ENCODE measurements around the gene TOM1L2. TPM values are rescaled to one million over a fixed set of nuclear protein-coding genes. Genes with fewer than 3 reads are reported as not detected.
A peak's percentile ranks its signal among the peaks of the same experiment; 100 is the strongest.

TOM1L2 gene
- total RNA-seq, 3 donors from 2014 or later (not counting 1 experiment from before 2014, with no cell fraction given) = 35.7 to 43.2 (median 35.7) TPM

- Mint-ChIP-seq H3K9me3 (no peaks in the 10 kb centered on the region), H3K4me3 (peak overlapping the region; percentile 99), H3K36me3 (no peaks in the 10 kb centered on the region), H3K27ac (peak overlapping the region; percentile 95 to 96), H3K27me3 (ENCODE audit: low read depth in 2 of 2) (no peaks in the 10 kb centered on the region), H3K4me1 (peaks cover 25 to 27% of the 10 kb centered on the region in 2 donors)
- no peak for DNase-seq
- Histone ChIP-seq H3K4me1 (ENCODE audit: control insufficient read depth, insufficient read depth, low read length) (peaks cover 13% of the 10 kb centered on the region), H3K27me3 (ENCODE audit: control insufficient read depth, insufficient read depth, low read length) (no peaks in the 10 kb centered on the region), H3K4me3 (ENCODE audit: low read length) (peak overlapping the region; percentile 45), H3K9me3 (ENCODE audit: control insufficient read depth, insufficient read depth, low read length) (no peaks in the 10 kb centered on the region), H3K27ac (ENCODE audit: low read length) (peak overlapping the region; percentile 72), H3K36me3 (ENCODE audit: control insufficient read depth, insufficient read depth, low read length) (no peaks in the 10 kb centered on the region)
- intact Hi-C loops (cut with micrococcal nuclease) = loop anchor here (1.0 to 5.0 kb wide), 3 partner anchors 66 to 291 kb away; partner anchors contain the start of genes ATPAF2, GID4 and RAI1
- no peak for TF ChIP-seq CTCF (IDR thresholded peaks at IDR 0.05)
- WGBS (ENCODE audit: insufficient coverage) = 7% methylated on average over 13 of the region's 13 CpGs
- ATAC-seq = no peak
Measured at GRCh38 chr17:17972952-17973254, 703 bp upstream of the TOM1L2 start.

GRCh38 chr17:17971431-17972125, 622 bp downstream of the TOM1L2 start:
- Mint-ChIP-seq H3K4me3 (peak overlapping the region; percentile 99), H3K27ac (peak overlapping the region; percentile 95 to 96), H3K4me1 (peaks cover 33 to 40% of the 10 kb centered on the region in 2 donors), H3K27me3 (ENCODE audit: low read depth in 2 of 2) (no peaks in the 10 kb centered on the region), H3K9me3 (no peaks in the 10 kb centered on the region), H3K36me3 (no peaks in the 10 kb centered on the region)
- DNase-seq = no peak
- intact Hi-C loops (cut with micrococcal nuclease) = loop anchor here (1.0 to 5.0 kb wide), 3 partner anchors 68 to 289 kb away; partner anchors contain the start of genes ATPAF2, GID4 and RAI1
- no peaks in the 10 kb centered on the region for H3K36me3 ChIP-seq (ENCODE audit: control insufficient read depth, insufficient read depth, low read length)
- peak overlapping the region; percentile 72 for H3K4me3 ChIP-seq (ENCODE audit: low read length)
- WGBS (ENCODE audit: insufficient coverage) = 3% methylated on average over 33 of the region's 33 CpGs
- peaks cover 13% of the 10 kb centered on the region for H3K4me1 ChIP-seq (ENCODE audit: control insufficient read depth, insufficient read depth, low read length)
- no peak for ATAC-seq
- H3K27me3 ChIP-seq (ENCODE audit: control insufficient read depth, insufficient read depth, low read length) = no peaks in the 10 kb centered on the region
- no peak for TF ChIP-seq CTCF (IDR thresholded peaks at IDR 0.05)
- no peaks in the 10 kb centered on the region for H3K9me3 ChIP-seq (ENCODE audit: control insufficient read depth, insufficient read depth, low read length)
- peak overlapping the region; percentile 81 for H3K27ac ChIP-seq (ENCODE audit: low read length)

GRCh38 chr17:17970699-17971430, 1.3 kb downstream of the TOM1L2 start:
- WGBS (ENCODE audit: insufficient coverage) = 85% methylated on average over 1 of the region's 1 CpG
- Mint-ChIP-seq H3K27ac (peak overlapping the region; percentile 78 to 96), H3K9me3 (no peaks in the 10 kb centered on the region), H3K36me3 (no peaks in the 10 kb centered on the region), H3K27me3 (ENCODE audit: low read depth in 2 of 2) (no peaks in the 10 kb centered on the region), H3K4me3 (peak overlapping the region; percentile 86), H3K4me1 (peaks cover 33 to 45% of the 10 kb centered on the region in 2 donors)
- H3K36me3 ChIP-seq (ENCODE audit: control insufficient read depth, insufficient read depth, low read length) = no peaks in the 10 kb centered on the region
- H3K27me3 ChIP-seq (ENCODE audit: control insufficient read depth, insufficient read depth, low read length) = no peaks in the 10 kb centered on the region
- no peak overlapping the region for H3K4me3 ChIP-seq (ENCODE audit: low read length)
- H3K4me1 ChIP-seq (ENCODE audit: control insufficient read depth, insufficient read depth, low read length) = peaks cover 13% of the 10 kb centered on the region
- intact Hi-C loops (cut with micrococcal nuclease) = loop anchor here (5.0 kb wide), 2 partner anchors 219 to 289 kb away; partner anchors contain the start of gene RAI1
- H3K9me3 ChIP-seq (ENCODE audit: control insufficient read depth, insufficient read depth, low read length) = no peaks in the 10 kb centered on the region
- ATAC-seq = no peak
- no peak overlapping the region for H3K27ac ChIP-seq (ENCODE audit: low read length)
- DNase-seq = no peak
- no peak for TF ChIP-seq CTCF (IDR thresholded peaks at IDR 0.05)

Measured in natural killer cell (primary cell).